ENCODE data around the gene OR10V1.
"Not testable (repeated sequence)": the region's sequence is repeated elsewhere in the genome, so short reads cannot be mapped to it uniquely, and the experiment has no call there.

The OR10V1 gene

GRCh38 chr11:59708537-59708936, 5.1 kb downstream of the OR10V1 start:
- DNase-seq = no peak

DNA sequence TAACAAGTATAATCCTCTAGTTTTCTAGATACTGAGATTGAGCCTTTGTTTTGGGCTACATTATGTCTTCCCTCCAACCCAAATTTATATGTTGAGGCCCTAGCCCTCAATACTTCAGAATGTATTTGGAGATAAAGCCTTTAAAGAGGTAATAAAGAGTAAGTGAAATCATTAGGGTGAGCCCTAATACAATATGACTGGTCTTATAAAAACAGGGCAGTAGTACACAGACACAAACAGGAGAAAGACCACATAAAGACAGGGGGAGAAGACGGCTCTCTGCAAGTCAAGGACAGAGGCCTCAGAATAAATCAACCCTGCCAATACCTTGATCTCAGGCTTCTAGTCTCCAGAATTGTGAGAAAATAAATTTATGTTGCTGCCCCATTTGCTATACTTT, 6.3 kb downstream of the OR10V1 start:
- no peak for DNase-seq

- DNase-seq = no peak
These were observed 6.9 kb downstream of the OR10V1 start for GRCh38 chr11:59706518-59707285.

GRCh38 chr11:59705294-59705693, 8.4 kb downstream of the OR10V1 start:
- DNase-seq = no peak

DNA sequence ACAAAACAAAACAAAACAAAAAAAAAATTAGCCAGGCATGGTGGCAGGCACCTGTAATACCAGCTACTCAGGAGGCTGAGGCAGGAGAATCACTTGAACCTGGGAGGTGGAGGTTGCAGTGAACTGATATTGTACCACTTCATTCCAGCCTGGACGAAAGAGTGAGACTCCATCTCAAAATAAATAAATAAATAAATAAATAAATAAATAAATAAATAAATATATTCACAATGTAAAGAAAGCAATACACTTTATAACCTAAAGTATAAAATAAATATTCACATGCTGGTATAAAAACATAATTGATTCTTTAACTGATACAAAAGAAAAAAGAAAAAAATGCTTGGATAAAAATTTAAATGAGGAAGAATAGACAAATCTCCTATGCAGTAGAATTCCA, 10.1 kb downstream of the OR10V1 start:
- not testable (repeated sequence) for DNase-seq

DNA sequence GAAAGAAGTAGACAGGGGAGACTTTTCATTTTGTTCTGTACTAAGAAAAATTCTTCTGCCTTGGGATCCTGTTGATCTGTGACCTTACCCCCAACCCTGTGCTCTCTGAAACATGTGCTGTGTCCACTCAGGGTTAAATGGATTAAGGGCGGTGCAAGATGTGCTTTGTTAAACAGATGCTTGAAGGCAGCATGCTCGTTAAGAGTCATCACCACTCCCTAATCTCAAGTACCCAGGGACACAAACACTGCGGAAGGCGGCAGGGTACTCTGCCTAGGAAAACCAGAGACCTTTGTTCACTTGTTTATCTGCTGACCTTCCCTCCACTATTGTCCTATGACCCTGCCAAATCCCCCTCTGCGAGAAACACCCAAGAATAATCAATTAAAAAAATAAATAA, 13.5 kb downstream of the OR10V1 start:
- not testable (repeated sequence) for DNase-seq

GRCh38 chr11:59698506-59698905, 15.1 kb downstream of the OR10V1 start:
- DNase-seq = no peak

DNA sequence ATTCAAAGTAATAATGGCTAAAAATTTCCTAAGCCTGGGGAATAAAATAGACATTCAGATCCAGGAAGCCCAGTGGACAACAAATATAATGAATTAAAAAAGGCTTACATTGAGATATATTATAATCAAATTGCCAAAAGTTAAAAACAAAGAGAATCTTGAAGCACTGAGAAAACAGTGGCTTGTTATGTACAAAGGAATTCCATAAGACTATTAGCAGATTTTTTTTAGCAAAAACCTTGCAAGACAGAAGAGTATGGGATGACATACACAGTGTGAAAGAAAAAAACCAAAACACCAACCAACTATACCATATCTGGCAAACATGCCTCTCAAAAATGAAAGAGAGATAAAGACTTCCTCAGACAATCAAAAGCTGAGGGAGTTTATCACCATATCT, 20.7 kb downstream of the OR10V1 start:
- no peak for DNase-seq

DNA sequence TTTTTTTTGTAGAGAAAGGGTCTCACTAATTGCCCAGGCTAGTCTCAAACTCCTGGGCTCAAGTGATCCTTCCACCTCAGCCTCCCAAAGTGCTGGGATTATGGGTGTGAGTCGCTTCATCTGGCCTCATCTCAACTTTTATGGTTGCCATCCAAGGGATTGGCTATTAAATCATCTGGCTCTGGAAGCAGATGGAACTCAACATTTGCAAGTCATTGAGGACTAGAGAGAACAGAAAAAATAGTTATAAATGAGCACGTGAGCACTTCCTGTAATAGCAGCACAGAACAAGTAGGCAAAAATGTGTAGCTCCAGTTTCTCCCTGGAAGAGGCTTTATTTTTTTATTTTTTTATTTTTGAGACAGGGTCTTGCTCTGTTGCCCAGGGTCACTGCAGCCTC, 22.5 kb downstream of the OR10V1 start:
- no peak for DNase-seq

DNA sequence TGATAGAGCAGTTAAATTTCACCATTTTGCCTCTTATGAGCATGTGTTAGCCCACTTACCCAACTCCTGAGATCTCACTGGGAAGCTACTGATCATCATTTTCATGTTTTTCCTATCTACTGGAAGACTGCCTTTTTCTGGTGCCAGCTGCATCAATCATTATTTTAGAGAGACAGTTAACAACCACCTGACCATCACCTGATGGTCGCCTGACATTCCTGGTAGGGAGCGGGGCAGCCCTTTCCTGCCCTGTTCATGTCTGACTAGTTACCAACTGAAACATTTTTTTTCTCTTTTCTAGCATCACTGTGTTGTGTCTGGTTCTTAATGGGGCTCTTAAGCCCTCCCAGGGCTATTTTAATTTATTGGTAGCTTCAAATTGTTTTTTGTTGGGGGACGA, 24.6 kb downstream of the OR10V1 start:
- DNase-seq = no peak

DNA sequence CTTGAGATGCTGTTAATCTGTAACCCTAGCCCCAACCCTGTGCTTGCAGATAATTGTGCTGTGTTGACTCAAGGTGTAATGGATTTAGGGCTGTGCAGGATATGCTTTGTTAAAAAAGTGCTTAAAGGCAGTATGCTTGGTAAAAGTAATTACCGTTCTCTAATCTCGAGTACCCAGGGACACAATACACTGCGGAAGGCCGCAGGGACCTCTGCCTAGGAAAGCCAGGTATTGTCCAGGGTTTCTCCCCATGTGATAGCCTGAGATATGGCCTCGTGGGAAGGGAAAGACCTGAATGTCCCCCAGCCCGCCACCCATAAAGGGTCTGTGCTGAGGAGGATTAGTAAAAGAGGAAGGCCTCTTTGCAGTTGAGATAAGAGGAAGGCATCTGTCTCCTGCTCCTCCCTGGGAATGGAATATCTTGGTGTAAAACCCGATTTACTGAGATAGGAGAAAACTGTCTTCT, 32.4 kb downstream of the OR10V1 start:
- DNase-seq = not testable (repeated sequence)

GRCh38 chr11:59680287-59681154, 33.1 kb downstream of the OR10V1 start:
- peak; percentile 26 to 61 for DNase-seq

DNA sequence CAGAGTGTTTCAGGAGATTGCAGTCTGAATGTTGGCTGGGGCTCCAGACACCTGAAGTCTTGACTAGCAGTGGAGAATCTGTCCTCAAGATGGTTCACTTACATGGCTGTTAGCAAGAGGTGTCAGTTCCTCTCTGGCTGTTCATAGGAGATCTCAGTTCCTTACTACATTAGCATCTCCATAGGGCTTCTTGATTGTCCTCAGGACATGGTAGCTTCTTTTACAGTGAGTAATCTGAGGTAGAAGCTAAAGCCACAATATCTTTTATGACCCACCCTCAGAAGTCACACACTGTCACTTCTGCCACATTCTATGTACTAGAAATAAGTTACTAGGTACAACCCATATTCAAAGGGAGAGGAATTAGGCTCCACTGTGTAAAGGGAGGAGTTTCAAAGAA, 34.3 kb downstream of the OR10V1 start:
- no peak for DNase-seq

- DNase-seq = no peak
These were observed 34.9 kb downstream of the OR10V1 start for GRCh38 chr11:59678813-59679165.

GRCh38 chr11:59678118-59678812, 35.4 kb downstream of the OR10V1 start:
- no peak for DNase-seq

DNA sequence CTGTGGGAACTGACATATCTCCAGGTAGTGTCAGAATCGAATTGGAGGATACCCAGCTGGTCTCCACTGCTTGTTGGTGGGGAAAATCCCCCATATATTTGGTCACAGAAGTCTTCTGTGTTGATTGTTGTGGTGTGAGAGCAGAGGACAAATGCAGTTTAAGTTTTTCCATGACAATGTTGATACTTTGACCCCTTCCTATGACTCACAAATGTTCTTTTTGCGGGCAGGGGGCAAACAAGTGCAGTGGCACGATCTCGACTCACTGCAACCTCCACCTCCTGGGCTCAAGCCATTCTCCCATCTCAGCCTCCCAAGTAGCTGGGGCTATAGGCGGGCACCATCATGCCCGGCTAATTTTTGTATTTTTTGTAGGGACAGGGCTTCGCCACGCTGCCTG, 37.4 kb downstream of the OR10V1 start:
- no peak for DNase-seq

DNA sequence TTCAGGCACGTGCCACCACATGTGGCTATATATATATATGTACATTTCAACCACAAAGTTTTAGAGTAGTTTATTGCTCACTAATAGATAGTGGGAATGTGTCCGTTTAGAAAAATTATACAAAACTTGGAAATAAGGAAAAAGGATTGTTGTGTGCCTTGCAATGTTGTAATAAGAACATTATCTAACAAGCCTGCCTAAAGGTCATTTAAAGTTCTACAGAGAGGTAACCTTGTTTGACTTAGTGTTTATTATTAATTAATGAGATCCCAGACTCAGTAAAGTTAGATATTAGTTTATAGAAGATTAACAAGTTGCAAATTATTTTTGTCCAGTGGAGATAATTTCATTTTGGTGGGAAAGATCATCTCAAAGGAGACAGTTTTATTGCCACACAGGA, 39.4 kb downstream of the OR10V1 start:
- DNase-seq = no peak

DNA sequence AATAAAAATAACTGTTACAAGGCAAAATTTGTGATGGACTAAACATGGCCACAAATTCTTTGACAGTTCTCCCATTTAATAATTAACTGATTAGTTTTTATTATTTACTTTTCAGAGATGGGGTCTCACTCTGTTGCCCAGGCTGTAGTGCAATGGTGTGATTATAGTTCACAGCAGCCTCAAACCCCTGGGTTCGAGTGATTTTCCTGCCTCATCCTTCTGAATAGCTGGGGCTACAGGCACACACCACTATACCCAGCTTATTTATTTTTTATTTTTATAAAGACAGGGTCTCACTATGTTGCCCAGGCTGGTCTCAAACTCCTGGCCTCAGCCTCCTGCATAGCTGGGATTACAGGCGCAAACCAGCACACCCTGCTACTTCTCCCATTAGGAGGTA, 40.4 kb downstream of the OR10V1 start:
- no peak for DNase-seq

DNA sequence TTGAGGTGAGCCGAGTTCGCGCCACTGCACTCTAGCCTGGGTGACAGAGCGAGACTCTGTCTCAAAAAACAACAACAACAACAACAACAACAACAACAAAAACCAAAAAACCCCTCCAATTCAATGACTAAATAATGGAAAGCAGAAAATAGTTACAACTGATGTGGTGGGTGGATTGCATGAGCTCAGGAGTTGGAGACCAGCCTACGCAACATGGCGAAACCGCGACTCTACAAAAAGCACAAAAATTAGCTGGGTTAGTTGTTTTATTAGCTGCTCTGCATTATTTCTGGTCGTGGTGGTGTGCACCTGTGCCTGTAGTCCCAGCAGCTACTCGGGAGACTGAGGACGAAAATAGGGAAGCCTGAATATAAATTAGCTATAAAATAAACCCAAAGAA, 42.2 kb downstream of the OR10V1 start:
- no peak for DNase-seq

- no peak for DNase-seq
These were observed 44.0 kb downstream of the OR10V1 start for GRCh38 chr11:59669611-59670009.

DNA sequence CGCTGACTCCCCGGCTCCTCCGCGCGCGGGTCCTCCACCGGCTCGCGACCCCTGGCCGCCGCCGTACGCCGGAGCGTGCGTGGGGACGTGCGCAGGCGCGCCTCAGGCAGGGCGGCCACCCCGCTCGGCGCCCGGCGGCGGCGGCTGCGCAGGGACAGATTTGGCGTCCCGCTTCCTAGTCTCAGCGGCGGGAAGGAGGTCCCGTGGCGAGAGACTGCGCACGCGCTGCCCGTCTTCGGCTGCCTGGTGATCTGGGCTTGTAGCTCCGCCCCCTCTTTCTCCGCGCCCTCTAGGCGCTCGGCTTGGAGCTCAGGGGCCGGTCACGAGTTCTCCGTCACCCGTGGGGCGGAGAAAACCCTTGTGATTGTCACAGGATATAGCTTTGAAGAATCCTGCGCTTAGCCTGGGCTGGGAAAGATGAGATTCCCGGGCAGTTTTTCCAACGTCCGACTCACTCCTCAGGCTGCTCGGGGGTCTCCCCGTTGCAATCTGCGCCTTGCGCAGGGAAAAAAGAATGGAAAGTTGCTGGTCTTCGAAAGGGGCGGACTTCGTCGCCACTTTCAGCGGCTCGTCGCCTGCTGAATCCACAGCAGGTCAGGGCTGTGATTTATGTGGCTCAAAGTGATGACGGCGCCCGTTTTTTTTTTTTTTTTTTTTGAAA, 44.6 kb downstream of the OR10V1 start, which contains the start of gene PATL1:
Gene PATL1, minus strand, starts transcription at position 88 of the 661 bp plus-strand sequence. CDS start 142 bp downstream, outside the sequence.
- peak; percentile 97 to 99 for DNase-seq

DNA sequence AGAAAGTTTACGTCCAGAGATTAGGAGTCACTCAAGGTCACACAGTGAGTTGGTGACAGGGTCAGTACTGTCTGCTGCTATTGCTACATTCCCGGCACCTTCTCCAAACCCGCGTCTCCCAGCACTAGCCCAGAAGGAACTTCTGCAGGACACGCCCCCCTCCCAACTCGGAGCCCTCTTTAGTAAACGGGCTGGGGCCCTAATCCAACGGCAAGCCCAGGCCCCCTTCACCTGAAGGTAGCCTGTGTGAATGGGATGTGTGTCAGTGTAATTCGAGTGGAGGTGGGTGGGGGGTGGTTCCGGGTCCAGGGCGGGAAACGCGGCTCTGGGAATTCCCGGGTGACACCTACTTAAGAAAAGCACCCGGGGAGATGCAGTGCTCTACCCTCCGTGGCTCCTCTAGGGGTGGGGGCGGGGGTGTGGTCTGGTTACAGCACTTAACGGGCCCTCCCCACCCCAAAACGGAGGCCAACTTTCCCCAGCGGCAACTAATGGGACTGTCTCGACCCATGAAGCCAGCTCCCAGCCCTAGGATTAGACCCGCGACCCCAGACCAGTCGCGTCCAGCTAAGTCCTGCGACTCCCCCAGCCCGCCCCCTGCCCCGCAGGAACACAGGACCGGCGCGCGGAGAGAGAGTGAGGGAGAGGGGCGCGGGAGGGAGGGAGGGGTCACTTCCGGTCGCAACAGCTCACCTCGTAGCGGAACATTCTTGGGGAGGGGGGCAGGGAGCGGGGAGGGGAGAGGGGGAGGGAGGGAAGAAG, 45.3 kb downstream of the OR10V1 start:
- peak in 1 of 2 experiments; percentile 2 for DNase-seq

Data from NCI-H446 (cell line).